Activated T-cell treated with anti-CD3 and anti-CD28 coated beads, Interleukin-2, amount 50 U/mL, for 48 hours (primary cell): ENCODE results near the gene KCNB1.

Experiments used
- DNase-seq, 2 experiments: peaks; one replicate each; pipeline ENCODE4 v3.0.0-alpha.2; 2020

The KCNB1 gene

DNA sequence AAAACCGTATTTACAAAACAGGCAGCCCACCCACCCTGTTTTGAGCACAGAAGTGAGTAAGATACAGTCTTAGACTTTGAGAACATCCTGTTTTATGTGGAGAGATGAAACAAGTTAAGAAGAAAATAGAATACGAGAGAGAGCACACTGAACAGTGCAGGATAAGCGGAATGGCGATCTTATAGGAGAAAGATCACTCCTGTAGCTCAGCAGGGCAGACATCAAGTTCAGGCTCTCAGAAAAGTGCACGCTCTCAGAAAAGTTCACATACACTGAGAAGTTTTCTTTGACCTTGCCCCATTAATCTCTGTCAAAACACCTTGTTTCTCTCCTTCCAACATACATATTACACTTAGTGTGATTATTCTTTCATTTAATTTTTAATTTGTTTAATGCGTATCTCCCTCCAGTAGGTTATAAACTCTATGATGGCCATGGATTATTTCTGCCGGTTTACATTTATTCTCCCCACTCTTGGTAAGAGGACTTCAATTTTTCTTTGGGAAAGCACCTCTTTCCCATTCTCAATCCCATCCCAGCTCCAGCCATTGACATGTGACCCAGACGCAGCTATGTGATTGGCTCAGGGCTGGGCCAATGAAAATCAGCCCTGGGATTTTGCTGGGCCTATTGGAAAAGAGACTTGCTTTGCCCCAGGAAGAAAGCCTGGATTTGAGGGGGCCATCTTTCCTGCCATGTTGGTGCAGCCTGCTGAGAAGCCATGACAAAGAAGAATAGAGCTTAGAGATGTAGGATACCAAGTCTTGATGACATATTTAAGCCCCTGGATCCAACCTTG lies 16.2 kb downstream of the KCNB1 start:
- DNase-seq = no peak

DNA sequence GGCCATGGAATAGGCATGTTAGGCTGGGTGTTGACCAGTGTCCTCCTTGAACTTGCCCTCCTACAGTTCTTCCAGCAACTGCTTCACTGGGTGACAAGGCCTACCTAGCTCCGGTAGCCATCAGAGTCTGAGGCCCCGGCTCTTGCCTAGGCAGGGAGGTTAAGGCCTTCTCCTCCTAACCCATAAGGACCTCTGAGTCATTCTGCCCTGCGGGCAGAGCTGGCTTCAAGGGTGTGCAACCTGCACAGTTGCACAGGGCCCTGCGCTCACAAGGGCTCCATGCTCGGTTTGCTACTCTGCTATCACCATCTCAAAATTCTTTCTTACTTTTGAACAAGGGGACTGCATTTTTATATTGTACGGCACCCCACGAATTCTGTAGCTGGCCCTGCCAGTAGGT lies 17.9 kb downstream of the KCNB1 start:
- DNase-seq = no peak

DNA sequence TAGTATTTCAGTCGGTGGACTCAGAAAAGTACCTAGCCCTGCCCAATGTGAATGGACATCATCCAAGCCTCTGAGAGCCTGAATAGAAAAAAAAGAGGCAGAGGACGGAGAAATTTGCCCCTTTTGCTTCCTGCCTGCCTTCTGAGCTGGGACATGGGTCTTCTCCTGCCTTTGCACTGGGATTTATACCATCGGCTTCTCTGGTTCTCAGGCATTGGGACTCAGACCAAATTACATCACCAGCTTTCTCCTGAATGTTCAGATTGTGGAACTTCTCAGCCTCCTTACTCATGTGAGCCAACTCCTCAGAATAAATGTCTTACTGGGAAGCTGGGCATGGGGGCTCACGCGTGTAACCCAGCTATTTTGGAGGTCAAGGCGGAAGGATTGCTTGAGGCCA lies 19.8 kb downstream of the KCNB1 start:
- no peak for DNase-seq

GRCh38 chr20:49461894-49462620 lies 20.4 kb downstream of the KCNB1 start:
- DNase-seq = no peak

DNA sequence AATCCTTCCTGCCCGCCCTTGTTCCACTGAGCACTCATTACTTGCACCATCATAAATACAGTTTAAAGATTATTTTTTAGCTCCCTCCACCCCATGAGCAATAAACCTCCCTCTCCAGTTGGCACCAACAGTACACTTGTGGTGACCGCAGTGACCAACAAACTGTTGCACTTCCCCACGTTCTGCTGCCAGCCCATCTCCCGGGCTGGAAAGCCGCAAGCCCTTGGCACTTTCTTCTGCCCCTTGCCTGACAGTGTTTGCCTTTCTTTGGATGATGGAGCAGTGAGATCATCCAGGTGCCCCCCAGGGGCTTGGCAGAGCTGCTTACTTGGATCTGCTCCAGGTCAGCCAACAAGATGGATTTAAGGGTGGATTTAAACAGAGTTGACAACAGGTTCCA lies 21.6 kb downstream of the KCNB1 start:
- no peak for DNase-seq

DNA sequence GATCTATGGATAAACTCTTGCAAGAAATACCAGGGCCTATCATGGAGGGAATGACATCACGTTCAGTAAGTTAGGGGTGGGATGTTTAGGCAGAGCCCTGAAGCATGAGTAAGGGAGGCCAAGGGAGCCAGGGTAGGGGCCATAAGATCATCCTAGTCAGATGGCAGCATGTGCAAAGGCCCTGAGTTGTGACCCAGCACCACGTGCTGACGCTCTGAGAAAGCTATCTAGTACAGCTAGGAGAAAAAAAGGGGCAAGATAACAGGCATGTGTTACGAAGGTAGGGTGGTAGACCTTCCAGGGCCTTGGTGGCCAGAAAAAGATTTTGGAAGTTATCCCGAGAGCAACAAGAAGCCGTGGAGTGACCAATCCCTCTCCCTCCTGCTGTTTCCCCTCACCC lies 22.3 kb downstream of the KCNB1 start:
- no peak for DNase-seq

DNA sequence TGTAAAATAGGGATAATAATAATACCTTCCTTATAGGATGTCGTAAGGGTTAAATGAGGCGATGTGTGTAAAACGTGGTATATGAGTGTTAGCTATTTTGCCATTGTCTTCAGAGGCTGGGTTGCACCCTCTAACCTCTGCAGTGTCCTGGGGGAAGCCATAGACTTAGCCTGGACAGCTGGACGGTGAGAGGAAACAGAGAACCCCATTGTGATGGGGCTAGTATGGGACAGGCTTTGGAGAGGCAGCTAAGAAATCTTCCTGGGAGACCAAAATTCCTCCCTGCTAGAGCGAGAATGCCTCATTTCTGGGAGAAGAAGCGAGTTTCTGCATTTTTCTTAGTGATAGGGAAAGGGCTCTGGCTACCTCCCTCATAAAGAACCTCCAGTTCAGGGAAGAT lies 22.8 kb downstream of the KCNB1 start:
- no peak for DNase-seq

- no peak for DNase-seq
These were observed 25.0 kb downstream of the KCNB1 start for GRCh38 chr20:49457444-49457843.

DNA sequence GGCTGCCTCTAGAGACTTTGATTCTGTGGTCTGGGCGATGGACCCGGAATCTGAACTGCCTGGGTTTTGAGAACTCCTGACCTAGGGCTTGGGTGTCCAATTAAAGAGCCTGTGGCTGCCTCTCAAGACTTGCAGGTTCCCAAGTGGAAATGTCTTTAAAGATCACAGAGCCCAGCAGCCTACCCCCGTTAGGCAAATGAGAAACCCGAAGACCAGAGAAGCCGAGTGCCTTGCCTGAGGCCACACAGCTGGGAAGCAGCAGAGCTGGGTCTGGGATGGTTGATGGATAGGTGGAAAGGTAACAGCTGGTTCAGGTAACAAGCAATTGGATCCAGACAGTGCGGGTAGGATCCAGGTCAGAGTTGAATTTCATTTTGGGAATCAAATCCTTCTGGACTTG lies 25.8 kb downstream of the KCNB1 start:
- no peak for DNase-seq

DNA sequence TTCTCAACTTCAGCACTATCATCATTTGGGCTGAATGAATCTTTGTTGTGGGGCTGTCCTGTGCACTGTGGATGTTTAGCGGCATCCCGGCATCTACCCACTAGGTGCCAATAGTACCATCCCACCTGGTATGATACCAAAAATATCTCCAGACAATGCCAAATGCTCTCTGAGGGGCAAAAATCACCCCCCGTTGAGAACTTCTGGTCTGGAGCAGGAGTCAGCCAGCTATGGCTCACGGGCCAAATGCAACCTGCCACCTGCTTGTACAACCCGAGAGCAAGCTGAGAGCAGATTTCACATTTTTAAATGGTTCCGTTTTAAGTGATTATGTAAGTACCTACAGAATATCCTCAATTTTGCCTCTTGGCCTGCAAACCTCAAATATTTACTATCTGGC lies 26.8 kb downstream of the KCNB1 start:
- DNase-seq = no peak

DNA sequence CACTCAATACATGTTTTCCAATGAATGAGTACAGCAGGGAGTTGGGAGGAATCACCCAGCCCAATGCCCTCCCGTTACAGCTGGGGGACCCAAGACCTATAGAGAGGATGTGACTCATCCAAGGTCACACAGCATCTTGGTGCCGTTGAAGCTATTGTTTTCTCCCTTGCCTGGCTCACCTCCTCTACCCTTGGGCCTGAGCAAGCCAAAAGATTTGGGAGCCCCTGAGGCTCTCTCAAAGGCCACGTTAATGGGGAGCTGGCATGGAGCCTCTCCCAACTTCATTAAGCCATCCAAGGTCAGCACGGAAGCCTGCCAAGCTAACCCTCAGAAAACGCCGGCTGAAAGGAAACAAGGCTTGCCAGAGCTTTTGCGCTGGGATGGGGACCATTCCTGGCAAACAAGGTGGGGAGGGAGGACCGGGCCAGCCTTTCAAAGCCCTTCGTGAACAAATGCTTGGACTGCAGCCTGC lies 30.4 kb downstream of the KCNB1 start:
- DNase-seq = no peak

- no peak for DNase-seq
These were observed 32.2 kb downstream of the KCNB1 start for GRCh38 chr20:49450281-49450721.

- DNase-seq = no peak
These were observed 33.6 kb downstream of the KCNB1 start for GRCh38 chr20:49448917-49449316.

GRCh38 chr20:49447946-49448809 lies 34.3 kb downstream of the KCNB1 start:
- DNase-seq = no peak

DNA sequence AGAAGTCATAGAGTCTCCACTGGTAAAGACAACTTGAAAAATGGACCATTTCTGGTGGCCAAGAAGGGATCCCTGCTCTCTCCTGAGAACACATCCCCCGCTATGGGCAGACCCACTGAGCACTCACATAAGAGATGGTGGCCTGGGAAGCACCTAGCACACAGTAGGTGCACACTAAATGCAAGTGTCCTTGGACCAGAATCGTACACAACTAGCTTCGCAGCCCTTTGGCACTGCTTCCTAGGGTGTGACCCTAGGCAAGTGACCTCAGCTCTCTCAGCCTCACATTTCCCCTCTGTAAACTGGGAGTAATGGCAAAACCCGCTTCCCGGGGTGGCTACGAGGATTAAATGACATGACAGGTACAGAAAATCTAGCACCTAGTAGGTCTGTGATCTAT lies 35.1 kb downstream of the KCNB1 start:
- no peak for DNase-seq

DNA sequence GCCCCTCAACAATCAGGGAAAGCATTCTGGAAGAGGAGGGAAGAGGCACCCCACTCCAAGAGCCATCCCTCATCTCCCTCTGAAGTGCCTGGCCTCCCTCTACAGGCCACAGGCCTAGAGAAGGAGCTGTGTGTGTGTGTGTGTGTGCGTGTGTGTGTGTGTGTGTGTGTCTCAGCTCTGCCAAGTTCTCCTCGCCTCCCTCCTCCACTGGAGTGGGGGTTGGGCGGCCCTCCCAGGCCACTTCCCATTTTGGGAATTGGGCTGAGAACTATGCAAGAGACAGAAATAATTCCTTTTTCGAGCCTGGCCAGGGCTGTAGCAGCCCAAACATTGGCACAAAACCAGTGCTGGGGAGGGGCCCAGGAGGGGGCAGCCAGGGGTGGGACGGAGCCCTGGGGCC lies 35.7 kb downstream of the KCNB1 start:
- no peak for DNase-seq

DNA sequence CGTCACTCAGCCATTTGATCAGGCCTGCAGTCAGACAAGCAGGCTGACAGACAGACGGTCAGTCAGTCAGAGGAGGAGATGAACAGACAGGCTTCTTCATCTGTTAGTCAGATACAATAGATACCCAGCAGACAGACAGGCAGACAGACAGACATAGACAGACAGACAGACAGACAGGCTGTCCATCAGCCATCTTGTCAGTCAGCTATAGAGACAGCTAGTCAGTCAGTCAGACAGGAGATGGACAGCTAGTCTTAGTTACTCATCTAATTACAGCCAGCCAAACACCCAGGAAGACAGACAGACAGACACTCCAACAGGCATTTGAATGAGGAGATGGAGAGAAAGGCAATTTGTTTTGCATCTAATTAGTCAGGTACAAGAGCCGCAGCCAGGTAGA lies 36.4 kb downstream of the KCNB1 start:
- no peak for DNase-seq

- no peak for DNase-seq
These were observed 37.3 kb downstream of the KCNB1 start for GRCh38 chr20:49445176-49445575.

- no peak for DNase-seq
These were observed 37.9 kb downstream of the KCNB1 start for GRCh38 chr20:49444553-49444990.

- DNase-seq = no peak
These were observed 45.4 kb downstream of the KCNB1 start for GRCh38 chr20:49437057-49437456.

DNA sequence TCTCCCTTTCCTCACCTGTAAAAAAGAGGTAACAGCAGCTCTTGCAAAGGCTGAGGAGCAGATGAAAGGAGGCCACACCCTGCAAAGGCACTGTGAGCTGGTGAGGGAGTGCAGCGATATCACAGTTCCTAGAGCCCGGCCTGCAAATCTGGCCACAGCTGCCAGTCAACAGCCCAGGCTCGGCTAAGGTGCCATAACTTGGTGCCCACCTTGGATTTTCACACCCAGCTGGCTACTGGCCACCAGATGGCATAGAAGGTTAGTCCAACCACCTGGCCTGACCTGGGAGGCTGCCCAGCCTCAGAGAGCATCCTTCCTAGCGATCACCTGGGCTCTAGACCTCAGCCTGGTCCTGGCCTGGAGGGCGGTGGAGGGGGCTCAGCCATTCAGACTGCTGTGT lies 46.8 kb downstream of the KCNB1 start:
- DNase-seq = no peak

GRCh38 chr20:49433333-49433732 lies 49.1 kb downstream of the KCNB1 start:
- no peak for DNase-seq

DNA sequence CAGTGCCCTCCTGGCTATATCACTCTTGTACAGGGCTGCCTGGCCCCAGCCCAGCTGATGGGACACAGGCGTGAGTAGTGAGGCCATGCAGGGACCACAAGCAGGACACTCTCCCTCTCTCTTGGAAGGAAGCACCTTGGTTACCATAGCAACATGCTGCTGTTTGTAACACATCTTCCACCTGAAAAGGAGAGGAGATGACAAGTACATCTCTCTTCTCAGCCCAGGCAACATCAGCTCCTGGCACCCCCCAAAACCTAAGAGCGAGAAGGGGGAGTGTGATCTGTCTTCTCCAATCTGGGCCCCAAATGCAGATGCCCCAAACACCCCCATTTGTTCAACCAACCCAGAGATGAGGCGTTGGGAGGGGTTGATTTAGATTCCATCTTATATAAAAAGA lies 49.9 kb downstream of the KCNB1 start:
- DNase-seq = no peak
